HG03066 (cell line): ENCODE results near the gene JAG2.
"Not testable (repeated sequence)": the region's sequence is repeated elsewhere in the genome, so short reads cannot be mapped to it uniquely, and the experiment has no call there.

Experiments used
- ATAC-seq: cut with Tn5 transposase; IDR thresholded peaks from one replicate; pipeline ENCODE4 v1.9.1; 2021; ENCODE audit warnings: low read depth; ENCODE audit not compliant: unreplicated experiment

Gene JAG2

GRCh38 chr14:105123981-105124765 lies 44.4 kb downstream of the JAG2 start:
- ATAC-seq, result no peak

DNA sequence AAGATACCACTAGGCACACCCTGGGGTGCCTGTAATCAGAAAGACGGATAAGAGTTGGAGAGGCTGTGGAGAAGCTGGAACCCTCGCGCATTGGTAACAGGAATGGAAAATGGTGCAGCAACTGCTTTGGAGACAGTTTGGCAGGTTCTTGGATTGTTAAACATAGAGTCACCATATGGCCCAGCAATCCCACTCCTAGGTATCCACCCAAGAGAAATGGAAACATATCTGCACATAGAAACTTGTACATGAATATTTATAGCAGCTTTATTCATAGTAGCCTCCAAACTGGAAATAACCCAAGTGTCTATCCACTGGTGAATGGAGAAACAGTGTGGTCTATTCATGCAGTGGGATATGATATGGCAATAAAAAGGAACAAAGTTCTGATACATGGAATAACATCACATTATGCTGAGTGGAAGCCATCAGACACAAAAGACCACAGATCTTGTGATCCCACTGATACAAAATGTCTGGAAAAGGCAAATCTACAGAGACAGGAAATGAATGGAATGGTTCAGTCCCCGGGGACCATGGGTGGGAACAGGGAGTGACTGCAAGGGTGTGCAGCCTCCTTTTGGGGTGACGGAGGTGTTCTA lies 45.4 kb downstream of the JAG2 start:
- no peak for ATAC-seq

DNA sequence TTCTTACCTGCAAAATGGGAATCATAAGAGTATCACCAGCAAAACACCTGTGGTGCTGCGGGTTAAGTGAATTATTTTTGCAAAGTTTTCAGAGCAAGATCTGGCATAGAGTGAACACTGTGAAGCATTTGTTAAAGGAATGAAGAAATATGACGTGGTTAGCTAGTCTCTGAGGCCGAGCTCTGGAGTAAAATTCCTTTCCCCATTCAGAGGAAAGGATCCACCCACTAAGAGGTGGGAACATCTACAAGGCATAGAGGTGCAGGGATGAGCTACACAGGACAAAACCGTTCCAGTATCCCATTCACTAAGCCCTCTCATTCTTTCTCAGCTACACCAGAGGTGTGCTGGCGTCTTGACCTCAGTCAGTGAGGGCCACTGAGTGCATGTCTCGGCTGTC lies 48.5 kb downstream of the JAG2 start:
- no peak for ATAC-seq

DNA sequence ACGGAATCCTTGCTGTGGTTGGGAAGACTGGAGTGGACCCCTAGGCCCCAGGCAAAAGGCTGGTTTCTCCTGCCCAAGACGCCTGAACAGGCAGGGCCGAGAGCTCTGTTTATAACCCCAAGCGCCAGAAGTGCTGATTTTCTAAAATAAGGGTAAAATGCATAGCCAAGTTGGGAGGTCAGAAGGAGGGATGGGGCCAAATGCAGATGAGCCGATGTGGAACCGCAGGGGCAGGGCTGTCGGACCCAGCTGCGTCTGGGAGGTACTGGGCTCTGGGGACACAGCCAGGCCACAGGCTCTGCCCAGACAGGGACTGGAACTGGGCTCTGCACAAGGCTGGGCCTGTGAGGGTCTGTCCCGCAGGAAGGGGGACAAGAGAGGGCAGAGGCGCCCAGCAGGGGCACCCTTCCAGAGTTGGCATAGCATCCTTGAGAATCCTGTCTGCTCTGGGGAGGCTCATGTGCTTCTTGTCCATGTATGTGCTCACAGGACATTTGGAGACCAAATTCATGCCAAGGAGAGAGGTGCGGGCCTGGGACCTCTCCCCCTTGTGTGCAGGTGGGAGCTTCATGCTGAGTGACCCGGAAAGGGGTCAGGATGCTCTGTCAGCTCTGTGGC lies 49.1 kb downstream of the JAG2 start:
- ATAC-seq, result no peak

- ATAC-seq, result no peak
Observed at GRCh38 chr14:105118646-105119407, 49.7 kb downstream of the JAG2 start.

DNA sequence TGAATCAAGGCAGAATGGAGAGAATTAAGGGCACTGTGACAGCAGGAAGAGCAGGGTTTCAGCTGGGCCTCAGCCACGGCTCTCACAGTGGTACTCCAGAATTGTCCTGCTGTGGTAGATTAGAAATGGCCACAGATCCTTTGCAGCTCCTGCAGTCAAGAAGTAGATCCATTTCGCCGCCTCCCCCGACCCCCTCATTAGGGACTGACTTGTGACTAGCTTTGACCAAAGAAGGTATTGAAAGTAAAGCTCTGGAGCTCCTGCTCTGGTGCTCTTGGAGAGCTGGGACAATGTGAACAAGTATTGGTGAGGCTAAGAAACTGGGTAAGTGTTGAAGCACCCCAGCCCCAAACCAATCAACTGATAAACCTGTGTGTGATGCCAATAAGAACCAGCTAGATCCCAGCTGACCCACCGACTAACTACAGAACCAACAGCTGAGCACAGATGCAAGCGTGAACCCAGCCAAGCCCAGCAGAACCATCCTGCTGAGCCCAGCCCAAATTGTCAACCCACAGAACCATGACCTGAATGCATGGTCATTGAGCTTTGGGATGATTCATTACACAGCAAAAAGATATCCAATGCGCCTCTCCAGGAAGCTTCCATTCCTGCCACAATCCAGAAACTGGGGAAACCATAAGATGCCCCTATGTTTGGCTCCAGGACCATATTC lies 50.7 kb downstream of the JAG2 start:
- ATAC-seq, result no peak

DNA sequence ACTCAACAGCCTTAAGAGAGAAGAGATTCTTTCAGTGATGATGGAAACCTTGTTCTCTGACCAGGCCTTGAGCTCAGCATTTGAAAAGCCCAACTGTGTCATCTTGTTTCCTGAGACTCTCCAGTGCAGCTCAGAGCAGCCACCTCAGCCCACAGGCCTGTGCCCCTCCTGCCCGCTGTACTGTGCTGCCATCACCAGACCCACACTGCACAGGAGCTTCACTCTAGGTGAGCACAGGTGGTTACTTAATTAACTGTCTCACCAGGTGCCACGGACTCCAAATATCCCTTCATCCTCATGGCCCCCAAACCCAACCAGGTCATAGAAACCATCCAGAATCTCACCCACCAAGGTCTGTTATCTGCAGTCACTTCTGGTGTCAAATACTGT lies 51.3 kb downstream of the JAG2 start:
- ATAC-seq, result no peak

- ATAC-seq, result no peak
Observed at GRCh38 chr14:105116451-105117256, 51.9 kb downstream of the JAG2 start.

DNA sequence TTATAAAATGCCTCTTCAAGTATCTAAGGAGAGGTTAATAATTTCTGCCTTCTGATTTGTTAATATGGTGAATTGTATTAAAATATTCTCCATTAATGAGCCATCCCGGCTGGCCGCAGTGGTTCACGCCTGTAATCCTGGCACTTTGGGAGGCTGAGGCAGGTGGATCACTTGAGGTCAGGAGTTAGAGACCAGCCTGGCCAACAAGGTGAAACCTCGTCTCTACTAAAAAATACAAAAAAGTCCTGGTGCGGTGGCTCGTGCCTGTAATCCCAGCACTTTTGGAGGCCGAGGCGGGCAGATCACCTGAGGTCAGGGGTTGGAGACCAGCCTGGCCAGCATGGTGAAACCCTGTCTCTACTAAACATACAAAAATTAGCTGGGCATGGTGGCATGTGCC lies 59.3 kb downstream of the JAG2 start:
- not testable (repeated sequence) for ATAC-seq

GRCh38 chr14:105108516-105108864 lies 60.1 kb downstream of the JAG2 start:
- no peak for ATAC-seq

- no peak for ATAC-seq
Observed at GRCh38 chr14:105107781-105108515, 60.6 kb downstream of the JAG2 start.

DNA sequence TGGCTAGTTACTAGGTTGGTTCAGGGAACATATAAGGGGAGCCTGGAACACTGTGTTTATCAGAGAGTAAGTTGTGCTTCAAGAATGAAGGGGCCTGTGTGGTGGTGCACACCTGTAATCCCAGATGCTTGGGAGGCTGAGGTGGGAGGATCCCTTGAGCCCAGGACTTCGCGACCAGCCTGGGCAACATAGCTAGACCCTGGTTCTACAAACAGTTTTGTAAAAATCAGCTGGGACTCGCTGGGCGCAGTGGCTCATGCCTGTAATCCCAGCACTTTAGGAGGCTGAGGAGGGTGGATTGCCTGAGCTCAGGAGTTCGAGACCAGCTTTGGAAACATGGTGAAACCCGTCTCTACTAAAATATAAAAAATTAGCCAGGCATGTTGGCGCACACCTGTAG lies 61.2 kb downstream of the JAG2 start:
- no peak for ATAC-seq

DNA sequence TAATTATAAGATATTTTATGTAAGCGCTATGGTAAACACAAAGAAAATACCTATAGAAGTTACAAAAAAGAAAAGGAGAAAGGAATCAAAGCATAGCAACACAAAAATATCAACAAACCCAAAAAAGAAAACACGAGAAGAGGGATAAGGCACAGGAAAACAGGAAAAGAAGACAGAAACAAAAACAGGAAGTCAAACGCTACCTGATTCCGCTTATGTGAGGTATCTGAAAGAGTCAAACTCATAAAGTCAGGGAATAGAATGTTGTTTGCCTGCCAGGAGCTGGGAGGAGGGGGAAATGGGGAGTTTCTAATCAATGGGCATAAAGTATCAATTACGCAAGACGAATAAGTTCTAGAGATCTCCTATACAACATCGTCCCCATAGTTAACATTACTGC lies 63.4 kb downstream of the JAG2 start:
- ATAC-seq, result no peak

GRCh38 chr14:105102893-105103292 lies 65.7 kb downstream of the JAG2 start:
- no peak for ATAC-seq

- ATAC-seq, result no peak
Observed at GRCh38 chr14:105102361-105102870, 66.2 kb downstream of the JAG2 start.

GRCh38 chr14:105100910-105101309 lies 67.7 kb downstream of the JAG2 start:
- no peak for ATAC-seq

- ATAC-seq, result no peak
Observed at GRCh38 chr14:105099778-105100177, 68.8 kb downstream of the JAG2 start.

- no peak for ATAC-seq
Observed at GRCh38 chr14:105098316-105098715, 70.3 kb downstream of the JAG2 start.

DNA sequence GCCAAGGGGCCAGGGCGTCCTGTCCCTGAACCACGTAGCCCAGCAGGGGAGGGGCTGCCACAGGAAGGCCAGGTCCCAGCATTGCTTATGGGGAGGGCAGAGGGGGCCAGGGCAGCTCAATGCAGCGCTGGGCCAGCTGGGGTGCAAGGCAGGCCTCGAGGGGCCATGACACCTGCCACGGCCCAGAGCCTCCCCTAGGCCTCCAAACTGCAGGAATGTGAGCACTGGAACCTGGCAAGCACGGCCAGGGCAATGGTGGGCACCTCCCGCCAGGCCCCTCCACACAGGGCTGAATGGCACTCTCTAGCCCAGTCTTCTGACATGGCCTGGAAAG lies 70.8 kb downstream of the JAG2 start:
- ATAC-seq, result no peak
